GM12878 (cell line): ENCODE data around the gene NAE1. TPM values are rescaled to one million over a fixed set of nuclear protein-coding genes. Genes with fewer than 3 reads are reported as not detected.

Experiments used
- ATAC-seq: fragments of 200-7000 bp; cut with Tn5 transposase; 3 replicates; pipeline ENCODE4 v1.9.1; 2020; ENCODE audit warnings: mild to moderate bottlenecking, moderate library complexity
- BruUV-seq: library from RNA; stranded (reverse); fragments of 400-500 nt; replicated peaks from 2 replicates; lab custom pipeline; 2021; lab: Mats Ljungman, UMichigan
- CTCF ChIA-PET: fragments of 300-600 bp; sonication (Branson Sonifier 250); formaldehyde crosslinking; extraction: SDS; loops from one replicate; lab custom pipeline; 2021; ENCODE audit warnings: inconsistent platforms; lab: Yijun Ruan, JAX
- POLR2A ChIA-PET: fragments of 350-600 bp; formaldehyde crosslinking; extraction: SDS; loops from one replicate; lab custom pipeline; 2021; ENCODE audit warnings: inconsistent platforms; lab: Charles Lee
- RAD21 ChIA-PET: fragments of 300-600 bp; sonication (Branson Sonifier 250); formaldehyde crosslinking; loops from one replicate; lab custom pipeline; 2023; ENCODE audit warnings: antibody characterized with exemption; ENCODE audit not compliant: unreplicated experiment; lab: Charles Lee
- SMC1A ChIA-PET: fragments of 300-600 bp; sonication (Branson Sonifier 250); formaldehyde crosslinking; loops from one replicate; lab custom pipeline; 2023; ENCODE audit not compliant: unreplicated experiment, uncharacterized antibody; lab: Charles Lee
- DNase-seq: peaks from one replicate; pipeline ENCODE4 v3.0.0-alpha.2; 2011; ENCODE audit warnings: low read depth, low spot score
- FAIRE-seq: peaks from 3 replicates; lab custom pipeline; 2011; peaks lifted over from hg19 to GRCh38; lab: Jason Lieb, UNC
- H2AFZ ChIP-seq: 2 replicates; pipeline ENCODE4 v1.6.0; 2011; ENCODE audit warnings: low read depth, low read length, control low read depth; ENCODE audit not compliant: control insufficient read depth
- H3K27ac ChIP-seq: 2 replicates; pipeline ENCODE4 v1.5.1; 2011; ENCODE audit warnings: control low read depth; ENCODE audit not compliant: control insufficient read depth, insufficient read depth
- H3K27me3 ChIP-seq, 2 experiments: replicated peaks in 1 of 2; 2 replicates each; pipeline versions ENCODE4 v1.6.0 to v1.6.1; 2011; ENCODE audit warnings: low read length in 1 of 2; ENCODE audit not compliant: control insufficient read depth in 2 of 2, insufficient read depth in 2 of 2
- H3K36me3 ChIP-seq, 2 experiments: 2 replicates each; pipeline ENCODE4 v1.5.1; 2011; ENCODE audit warnings: low read length in 1 of 2; ENCODE audit not compliant: control insufficient read depth in 2 of 2, insufficient read depth in 2 of 2
- H3K4me1 ChIP-seq: 2 replicates; pipeline ENCODE4 v1.6.1; 2011; ENCODE audit warnings: mild to moderate bottlenecking, low read length, moderate library complexity, mixed read lengths; ENCODE audit not compliant: control insufficient read depth, insufficient read depth
- H3K4me2 ChIP-seq: 2 replicates; pipeline ENCODE4 v1.6.0; 2011; ENCODE audit warnings: control low read depth; ENCODE audit not compliant: control insufficient read depth, insufficient read depth
- H3K4me3 ChIP-seq: fragments of 200-600 bp; sonication (generic); 2 replicates; pipeline ENCODE4 v1.5.1; 2016
- H3K79me2 ChIP-seq: 2 replicates; pipeline ENCODE4 v1.6.0; 2011; ENCODE audit warnings: low read length; ENCODE audit not compliant: control insufficient read depth, insufficient read depth
- H3K9ac ChIP-seq: 2 replicates; pipeline ENCODE4 v1.8.0; 2011; ENCODE audit warnings: low read length, control low read depth, mixed read lengths; ENCODE audit not compliant: control insufficient read depth, insufficient read depth
- H3K9me3 ChIP-seq: replicated peaks from 3 replicates; pipeline ENCODE4 v1.5.1; 2011; ENCODE audit warnings: mild to moderate bottlenecking, low read length; ENCODE audit not compliant: control insufficient read depth, insufficient read depth
- H4K20me1 ChIP-seq: 2 replicates; pipeline ENCODE4 v1.6.0; 2011; ENCODE audit not compliant: control insufficient read depth, insufficient read depth
- EED ChIP-seq: sonication (generic); IDR thresholded peaks from 2 replicates; pipeline ENCODE4 v1.6.1; 2016; ENCODE audit warnings: antibody characterized with exemption, low read depth
- FOS ChIP-seq: IDR thresholded peaks from 3 replicates; pipeline ENCODE4 v1.6.1; 2011; ENCODE audit warnings: borderline replicate concordance; ENCODE audit not compliant: insufficient read length; ENCODE audit errors: extremely low read depth
- MXI1 ChIP-seq: fragments of 150-350 bp; IDR thresholded peaks from 2 replicates; pipeline ENCODE4 v1.6.1; 2011; ENCODE audit warnings: low read depth, mild to moderate bottlenecking, inconsistent platforms, low read length, improper control_type of control experiment
- POLR2A ChIP-seq: IDR thresholded peaks from 2 replicates; pipeline ENCODE4 v1.6.1; 2011; ENCODE audit warnings: low read depth, mild to moderate bottlenecking, low read length
- PRDM15 ChIP-seq: fragments of 450-650 bp; formaldehyde crosslinking; IDR thresholded peaks from 2 replicates; pipeline ENCODE4 v1.4.0; 2020; ENCODE audit warnings: mild to moderate bottlenecking, moderate library complexity
- WRNIP1 ChIP-seq: IDR thresholded peaks from 2 replicates; pipeline ENCODE4 v1.6.1; 2011; ENCODE audit warnings: low read depth, low read length, improper control_type of control experiment, borderline replicate concordance
- YY1 ChIP-seq: IDR thresholded peaks from 2 replicates; pipeline ENCODE4 v1.6.1; 2011; ENCODE audit warnings: low read depth, mild to moderate bottlenecking, low read length
- WGBS: methylation state at CpG from one replicate; pipeline ENCODE4 v1.1.6; 2016; ENCODE audit warnings: low lambda C conversion rate; ENCODE audit not compliant: insufficient replicate concordance, insufficient coverage; ENCODE audit errors: missing lambda C conversion rate; 5-methylcytosine and 5-hydroxymethylcytosine counted together
- in situ Hi-C: fragments of 300-500 bp; cut with MboI; formaldehyde crosslinking; loops from 9 replicates; pipeline ENCODE4 v1.14.3; 2018; ENCODE audit warnings: mixed read lengths
- intact Hi-C: fragments of 100-400 bp; cut with micrococcal nuclease; formaldehyde crosslinking; loops from one replicate; pipeline ENCODE4 v1.14.2; 2022; ENCODE audit not compliant: unreplicated experiment
- polyA plus RNA-seq, 11 experiments: library from polyadenylated mRNA; depleted of rRNA in 4 of 11; unstranded in 6 of 11; stranded (reverse) in 5 of 11; fragments of >200 nt; fragmentation: Nextera tagmentation in 4 of 11; fragmentation: Illumina TruSeq in 1 of 11; extraction: Ambion mirVana in 4 of 11; extraction: Trizol in 1 of 11; gene quantifications; 1 replicate in 1 of 11; 2 replicates in 10 of 11; pipeline versions ENCODE4 v1.2.1 to v1.2.3, GENCODE V29; 2011 to 2016; ENCODE audit warnings: inconsistent platforms in 2 of 11, missing spikeins in 2 of 11, low read depth in 1 of 11
- total RNA-seq, 4 experiments: library from RNA; depleted of rRNA in 3 of 4; stranded (reverse); fragments of >200 nt in 3 of 4; fragmentation: Illumina TruSeq in 1 of 4; extraction: Trizol in 1 of 4; gene quantifications; 2 replicates each; pipeline versions ENCODE4 v1.2.1 to v1.2.3, GENCODE V29; 2013 to 2021

The NAE1 gene
- total and polyA plus RNA-seq, 10 of the 15 experiments (the other 5 are each of a cell fraction or from before 2014, with no cell fraction given), result 58.7 to 106 (median 78.7) TPM

GRCh38 chr16:66856801-66857200 lies 26.0 kb upstream of the NAE1 start (continued):
- TF ChIP-seq WRNIP1, result no peak
- TF ChIP-seq POLR2A, result no peak

GRCh38 chr16:66856184-66856730 lies 25.5 kb upstream of the NAE1 start:
- in situ Hi-C loops, result no loop called here

More at GRCh38 chr16:66856184-66856730, 25.5 kb upstream of the NAE1 start:
- ChIA-PET CTCF (interaction anchor here (0.8 to 4.4 kb wide), 4 partner anchors 8 to 116 kb away, joined by 3 to 31 read pairs (median 4); partner anchors contain the start of gene NAE1), POLR2A (no interaction called here)
- H3K36me3 ChIP-seq, result no peaks in the 10 kb centered on the region
- no peak overlapping the region for H3K4me2 ChIP-seq
- intact Hi-C loops, result no loop called here
- H4K20me1 ChIP-seq, result no peaks in the 10 kb centered on the region
- peaks cover 4% of the 10 kb centered on the region for H3K4me1 ChIP-seq
- no peaks in the 10 kb centered on the region for H3K27me3 ChIP-seq
- H3K79me2 ChIP-seq, result no peaks in the 10 kb centered on the region
- H3K4me3 ChIP-seq, result no peak overlapping the region
- BruUV-seq, result no TSS peak
- DNase-seq, result no peak
- no peak overlapping the region for H2AFZ ChIP-seq
- no peak overlapping the region for H3K9ac ChIP-seq
- no peak for TF ChIP-seq PRDM15
- TF ChIP-seq EED, result no peak
- TF ChIP-seq FOS, result no peak
- no peak for TF ChIP-seq MXI1
- no peak for TF ChIP-seq YY1
- TF ChIP-seq, all 136 proteins: peak for 0
- Histone ChIP-seq H3K27ac (no peak overlapping the region), H3K9me3 (no peaks in the 10 kb centered on the region)
- ChIA-PET RAD21 (interaction anchor here (0.9 to 1.4 kb wide), 2 partner anchors 10 to 12 kb away, joined by 3 read pairs; no protein-coding TSS in a partner anchor), SMC1A (interaction anchor here (0.6 kb wide), 1 partner anchor 414 kb away, joined by 3 read pairs; no protein-coding TSS in a partner anchor)
- FAIRE-seq (no peak), ATAC-seq (no peak)
- WGBS, result 36% methylated on average over 6 of the region's 6 CpGs
